ENCODE measurements around the gene PLP1. TPM values are rescaled to one million over a fixed set of nuclear protein-coding genes. Genes with fewer than 3 reads are reported as not detected.

The PLP1 gene
- total RNA-seq, 1 experiment from 2014 or later, result 29.2 TPM

DNA sequence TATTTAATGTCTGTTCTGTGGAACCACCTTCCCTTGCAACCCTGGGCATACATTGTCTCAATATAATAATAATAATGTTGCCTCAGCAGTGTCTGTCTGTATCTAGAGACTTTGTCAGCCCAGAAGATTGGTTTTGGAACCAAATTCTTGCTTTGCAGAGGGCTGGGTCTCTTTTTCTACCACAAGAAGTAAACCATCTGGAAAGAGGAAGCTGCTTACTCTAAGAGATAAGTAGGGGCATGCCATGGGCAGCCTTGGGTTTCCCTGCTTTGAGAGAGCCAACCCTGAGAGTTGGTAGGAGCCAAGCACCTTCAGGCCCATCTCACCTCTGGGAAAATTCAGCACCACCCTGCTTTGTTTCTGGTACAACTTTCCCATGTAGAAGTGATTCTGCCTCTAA is 38.9 kb upstream of the PLP1 start:
- ChIA-PET POLR2A (no interaction called here), CTCF (no interaction called here)
- DNase-seq (ENCODE audit: low spot score) (no peak), ATAC-seq (no peak)
- Mint-ChIP-seq H3K4me3 (no peak overlapping the region), H3K27ac (no peak overlapping the region), H3K4me1 (peaks cover 34% of the 10 kb centered on the region), H3K27me3 (ENCODE audit: low read depth) (0 out of 2 replicates have a peak, but pooled peaks cover 4% of the 10 kb centered on the region), H3K36me3 (no peaks in the 10 kb centered on the region), H3K9me3 (no peaks in the 10 kb centered on the region)
- TF ChIP-seq SMAD3 (CRISPR knock-in tag; IDR thresholded peaks at IDR 0.05; ENCODE audit: borderline replicate concordance) (no peak), USF2 (CRISPR knock-in tag; IDR thresholded peaks at IDR 0.05) (no peak), ETV6 (CRISPR knock-in tag; IDR thresholded peaks at IDR 0.05) (no peak), CREM (CRISPR knock-in tag; IDR thresholded peaks at IDR 0.05) (no peak), ZNF532 (CRISPR knock-in tag; IDR thresholded peaks at IDR 0.05; ENCODE audit: borderline replicate concordance) (no peak), MYBL2 (CRISPR knock-in tag; IDR thresholded peaks at IDR 0.05) (no peak), FOXP4 (CRISPR knock-in tag; IDR thresholded peaks at IDR 0.05) (no peak), NR2C2 (CRISPR knock-in tag; IDR thresholded peaks at IDR 0.05) (no peak), SMAD4 (CRISPR knock-in tag; IDR thresholded peaks at IDR 0.05) (no peak), GABPB1 (CRISPR knock-in tag; IDR thresholded peaks at IDR 0.05) (no peak), ERG (CRISPR knock-in tag; IDR thresholded peaks at IDR 0.05) (no peak), MXD4 (CRISPR knock-in tag; IDR thresholded peaks at IDR 0.05; ENCODE audit: borderline replicate concordance) (no peak), ZSCAN18 (CRISPR knock-in tag; IDR thresholded peaks at IDR 0.05) (no peak), ZNF219 (CRISPR knock-in tag; IDR thresholded peaks at IDR 0.05; ENCODE audit: borderline replicate concordance) (no peak), PREB (CRISPR knock-in tag; IDR thresholded peaks at IDR 0.05; ENCODE audit: borderline replicate concordance) (no peak), ZNF232 (CRISPR knock-in tag; IDR thresholded peaks at IDR 0.05) (no peak), GTF2I (CRISPR knock-in tag; conservative IDR thresholded peaks at IDR 0.05) (no peak)
- TF ChIP-seq, protein P1, sequence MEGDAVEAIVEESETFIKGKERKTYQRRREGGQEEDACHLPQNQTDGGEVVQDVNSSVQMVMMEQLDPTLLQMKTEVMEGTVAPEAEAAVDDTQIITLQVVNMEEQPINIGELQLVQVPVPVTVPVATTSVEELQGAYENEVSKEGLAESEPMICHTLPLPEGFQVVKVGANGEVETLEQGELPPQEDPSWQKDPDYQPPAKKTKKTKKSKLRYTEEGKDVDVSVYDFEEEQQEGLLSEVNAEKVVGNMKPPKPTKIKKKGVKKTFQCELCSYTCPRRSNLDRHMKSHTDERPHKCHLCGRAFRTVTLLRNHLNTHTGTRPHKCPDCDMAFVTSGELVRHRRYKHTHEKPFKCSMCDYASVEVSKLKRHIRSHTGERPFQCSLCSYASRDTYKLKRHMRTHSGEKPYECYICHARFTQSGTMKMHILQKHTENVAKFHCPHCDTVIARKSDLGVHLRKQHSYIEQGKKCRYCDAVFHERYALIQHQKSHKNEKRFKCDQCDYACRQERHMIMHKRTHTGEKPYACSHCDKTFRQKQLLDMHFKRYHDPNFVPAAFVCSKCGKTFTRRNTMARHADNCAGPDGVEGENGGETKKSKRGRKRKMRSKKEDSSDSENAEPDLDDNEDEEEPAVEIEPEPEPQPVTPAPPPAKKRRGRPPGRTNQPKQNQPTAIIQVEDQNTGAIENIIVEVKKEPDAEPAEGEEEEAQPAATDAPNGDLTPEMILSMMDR (IDR thresholded peaks at IDR 0.05), result no peak
- TF ChIP-seq, protein P2, sequence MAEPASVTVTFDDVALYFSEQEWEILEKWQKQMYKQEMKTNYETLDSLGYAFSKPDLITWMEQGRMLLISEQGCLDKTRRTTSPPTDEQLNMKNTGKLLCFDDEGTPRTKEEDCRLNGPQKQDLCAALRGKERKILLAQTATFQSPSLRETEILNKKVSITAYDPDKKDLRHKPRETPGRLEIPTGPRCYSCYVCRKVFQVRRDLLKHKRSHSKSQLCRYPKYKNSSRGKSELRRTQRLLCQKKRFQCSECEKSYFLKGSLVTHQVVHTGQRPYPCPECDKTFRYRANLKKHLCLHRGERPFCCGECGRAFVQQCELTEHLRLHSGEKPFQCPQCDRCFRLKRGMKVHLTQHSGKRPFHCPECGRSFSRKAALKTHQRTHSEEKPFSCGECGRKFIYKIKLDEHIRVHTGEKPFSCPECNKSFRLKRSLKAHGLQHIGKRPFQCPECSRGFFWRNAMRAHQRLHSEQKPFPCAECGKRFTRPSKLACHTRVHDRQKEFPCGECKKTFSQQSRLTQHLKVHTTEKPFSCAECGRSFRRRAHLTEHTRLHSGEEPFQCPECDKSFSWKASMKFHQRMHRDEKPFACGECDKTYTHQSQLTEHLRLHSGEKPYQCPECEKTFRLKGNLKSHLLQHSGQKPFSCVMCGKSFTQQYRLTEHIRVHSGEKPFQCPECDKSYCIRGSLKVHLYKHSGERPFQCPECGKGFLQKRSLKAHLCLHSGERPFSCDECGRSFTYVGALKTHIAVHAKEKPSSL (CRISPR knock-in tag; conservative IDR thresholded peaks at IDR 0.05), result no peak
- TF ChIP-seq, protein P3, sequence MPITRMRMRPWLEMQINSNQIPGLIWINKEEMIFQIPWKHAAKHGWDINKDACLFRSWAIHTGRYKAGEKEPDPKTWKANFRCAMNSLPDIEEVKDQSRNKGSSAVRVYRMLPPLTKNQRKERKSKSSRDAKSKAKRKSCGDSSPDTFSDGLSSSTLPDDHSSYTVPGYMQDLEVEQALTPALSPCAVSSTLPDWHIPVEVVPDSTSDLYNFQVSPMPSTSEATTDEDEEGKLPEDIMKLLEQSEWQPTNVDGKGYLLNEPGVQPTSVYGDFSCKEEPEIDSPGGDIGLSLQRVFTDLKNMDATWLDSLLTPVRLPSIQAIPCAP (CRISPR knock-in tag; IDR thresholded peaks at IDR 0.05), result no peak

All from WTC11 (cell line).